ENCODE measurements around the gene MEIKIN. TPM values are rescaled to one million over a fixed set of nuclear protein-coding genes. Genes with fewer than 3 reads are reported as not detected.

MEIKIN gene
- total RNA-seq, 1 experiment from 2014 or later = not detected

DNA sequence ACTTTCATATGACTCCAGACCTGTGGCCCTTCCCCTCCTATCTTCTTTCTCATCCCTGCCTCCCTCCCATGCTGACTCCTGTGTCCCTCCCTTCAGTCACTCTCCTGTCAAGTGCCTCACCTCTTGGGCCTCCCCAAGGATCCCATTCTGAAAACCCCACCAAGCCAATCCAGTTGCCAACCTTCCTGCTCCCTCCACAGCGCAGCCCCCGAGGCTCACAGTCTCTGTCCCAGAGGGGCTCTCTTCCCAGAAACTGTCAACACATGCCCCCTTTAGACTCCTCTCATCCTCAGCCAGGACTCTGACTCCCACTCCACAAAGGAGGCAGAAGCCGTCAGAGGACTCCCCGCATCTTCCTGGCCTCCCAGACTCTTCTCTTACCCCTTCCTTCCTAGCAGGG lies 35.2 kb upstream of the MEIKIN start:
- CTCF ChIA-PET = interaction anchor here (0.7 kb wide), 1 partner anchor 9 kb away, joined by 3 read pairs; no protein-coding TSS in a partner anchor
- TF ChIP-seq SIN3A (IDR thresholded peaks at IDR 0.05; ENCODE audit: borderline replicate concordance, insufficient read depth, low read depth, low read length) (no peak), TCF7L2 (IDR thresholded peaks at IDR 0.05; ENCODE audit: low read depth, low read length) (no peak), CTCF (IDR thresholded peaks at IDR 0.05) (no peak), POLR2AphosphoS5 (IDR thresholded peaks at IDR 0.05; ENCODE audit: low read depth, low read length) (no peak), REST (IDR thresholded peaks at IDR 0.05; ENCODE audit: insufficient read depth in 1 of 2, low read depth in 2 of 2, low read length in 1 of 2) (no peak)
- POLR2A ChIA-PET = no interaction called here
- intact Hi-C loops (cut with micrococcal nuclease; ENCODE audit: unreplicated experiment) = no loop called here
- BruUV-seq (replicated peaks) = no TSS peak
- in situ Hi-C loops (cut with HindIII; ENCODE audit: low pct_unique_long_range_greater_than_20kb, low sequenced_read_pairs) = no loop called here
- H3K4me3 ChIP-seq (ENCODE audit: low read depth in 2 of 2, low read length in 2 of 2) = no peak overlapping the region
- no peaks in the 10 kb centered on the region for H3K9me3 ChIP-seq (ENCODE audit: control insufficient read depth, insufficient read depth, low read depth, low read length)
- DNase-seq (ENCODE audit: low read depth, low spot score) = no peak
- H3K36me3 ChIP-seq (ENCODE audit: control insufficient read depth, insufficient read depth, low read length) = no peaks in the 10 kb centered on the region
- H3K27me3 ChIP-seq (ENCODE audit: control insufficient read depth, insufficient read depth, low read length) = no peaks in the 10 kb centered on the region
- no peak overlapping the region for H3K27ac ChIP-seq (ENCODE audit: low read length)
- ATAC-seq = no peak
- no peaks in the 10 kb centered on the region for H3K4me1 ChIP-seq (ENCODE audit: control insufficient read depth, insufficient read depth, low read length)

DNA sequence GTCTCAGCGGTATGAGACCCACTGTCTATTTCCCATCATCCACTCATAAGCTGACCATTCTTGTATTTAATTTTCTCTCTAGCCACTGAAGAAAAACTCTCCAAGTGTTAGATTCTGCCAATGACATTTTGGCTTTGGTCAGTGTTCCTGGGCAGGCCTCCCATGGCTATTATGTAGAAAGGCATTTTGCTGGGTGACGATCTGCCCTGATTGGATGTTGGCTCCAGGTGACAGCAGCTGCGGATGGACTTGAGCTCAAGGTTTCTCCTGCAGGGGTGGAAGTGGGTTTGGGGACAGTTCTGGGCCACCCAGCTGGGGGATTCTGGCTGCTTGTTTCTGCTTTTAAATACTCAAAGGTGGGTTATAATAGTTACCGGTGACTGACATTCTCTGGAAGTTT lies 34.4 kb upstream of the MEIKIN start:
- ATAC-seq (no peak), DNase-seq (ENCODE audit: low read depth, low spot score) (no peak)
- no peak overlapping the region for H3K4me3 ChIP-seq (ENCODE audit: low read depth in 2 of 2, low read length in 2 of 2)
- TF ChIP-seq CTCF (IDR thresholded peaks at IDR 0.05) (no peak), REST (IDR thresholded peaks at IDR 0.05; ENCODE audit: insufficient read depth in 1 of 2, low read depth in 2 of 2, low read length in 1 of 2) (no peak), SIN3A (IDR thresholded peaks at IDR 0.05; ENCODE audit: borderline replicate concordance, insufficient read depth, low read depth, low read length) (no peak), TCF7L2 (IDR thresholded peaks at IDR 0.05; ENCODE audit: low read depth, low read length) (no peak), POLR2AphosphoS5 (IDR thresholded peaks at IDR 0.05; ENCODE audit: low read depth, low read length) (no peak)
- CTCF ChIA-PET = no interaction called here
- no peak overlapping the region for H3K27ac ChIP-seq (ENCODE audit: low read length)
- H3K4me1 ChIP-seq (ENCODE audit: control insufficient read depth, insufficient read depth, low read length) = no peaks in the 10 kb centered on the region
- intact Hi-C loops (cut with micrococcal nuclease; ENCODE audit: unreplicated experiment) = no loop called here
- BruUV-seq (replicated peaks) = no TSS peak
- POLR2A ChIA-PET = interaction anchor here (0.5 kb wide), 1 partner anchor 159 kb away, joined by 11 read pairs; no protein-coding TSS in a partner anchor
- H3K27me3 ChIP-seq (ENCODE audit: control insufficient read depth, insufficient read depth, low read length) = no peaks in the 10 kb centered on the region
- no peaks in the 10 kb centered on the region for H3K36me3 ChIP-seq (ENCODE audit: control insufficient read depth, insufficient read depth, low read length)
- no peaks in the 10 kb centered on the region for H3K9me3 ChIP-seq (ENCODE audit: control insufficient read depth, insufficient read depth, low read depth, low read length)
- in situ Hi-C loops (cut with HindIII; ENCODE audit: low pct_unique_long_range_greater_than_20kb, low sequenced_read_pairs) = no loop called here

All from Panc1 (cell line).